Measurements from ENCODE around the gene CETN2. TPM values are rescaled to one million over a fixed set of nuclear protein-coding genes. Genes with fewer than 3 reads are reported as not detected.

CETN2 gene
- total and polyA plus RNA-seq, 7 donors = 22.7 to 56.4 (median 44.3) TPM

- no peak for DNase-seq
- no peaks in the 10 kb centered on the region for H3K27me3 ChIP-seq
- H3K27ac ChIP-seq = no peak overlapping the region
- H3K4me1 ChIP-seq = no peaks in the 10 kb centered on the region
- no peaks in the 10 kb centered on the region for H3K9me3 ChIP-seq
- TF ChIP-seq POLR2A (IDR thresholded peaks at IDR 0.05) = no peak
- TF ChIP-seq POLR2AphosphoS5 (IDR thresholded peaks at IDR 0.05) = no peak
- WGBS, 2 donors = 79 to 88% methylated on average over 5 of the region's 5 CpGs
- H3K4me3 ChIP-seq = no peak overlapping the region
- intact Hi-C loops (cut with DNase I) = no loop called here
- no peaks in the 10 kb centered on the region for H3K36me3 ChIP-seq
These were observed 12.2 kb downstream of the CETN2 start for GRCh38 chrX:152818356-152818755.

DNA sequence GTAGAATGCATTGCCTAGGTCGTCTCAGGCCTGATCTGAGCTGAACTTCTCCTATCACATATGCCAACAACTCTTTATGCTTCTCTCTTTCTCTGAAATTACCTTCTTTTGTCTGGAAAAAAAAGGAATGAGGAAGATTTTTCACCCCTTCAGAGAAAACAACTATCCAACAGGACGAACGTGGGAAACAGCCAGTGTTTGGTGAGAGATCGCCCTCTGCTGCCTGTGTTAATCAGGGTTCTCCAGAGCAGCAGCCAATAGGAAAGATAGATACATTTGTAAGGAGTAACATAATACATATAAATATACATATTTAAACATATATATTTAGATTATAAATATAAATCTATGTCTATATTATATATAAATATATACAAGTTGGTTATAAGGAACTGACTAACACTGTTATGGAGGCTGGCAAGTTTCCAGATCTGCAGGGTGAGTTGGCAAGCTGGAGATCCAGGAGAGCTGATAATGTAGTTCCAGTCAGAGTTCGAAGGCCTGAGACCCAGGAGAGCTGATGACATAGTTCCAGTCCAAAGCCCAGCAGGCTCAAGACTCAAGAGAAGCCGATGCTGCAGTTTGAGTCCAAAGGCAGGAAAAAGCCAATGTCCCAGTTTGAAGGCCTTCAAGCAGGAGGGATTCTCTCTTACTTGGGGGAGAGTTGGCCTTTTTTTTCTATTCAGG lies 13.3 kb downstream of the CETN2 start:
- Histone ChIP-seq H3K36me3 (no peaks in the 10 kb centered on the region), H3K27me3 (no peaks in the 10 kb centered on the region), H3K27ac (no peak overlapping the region), H3K4me1 (peaks cover 0 to 2% (median 0%) of the 10 kb centered on the region in 4 donors), H3K4me3 (no peak overlapping the region), H3K9me3 (no peaks in the 10 kb centered on the region)
- no peak for DNase-seq
- 12 to 39% methylated on average over 6 of the region's 6 CpGs for WGBS, 2 donors
- TF ChIP-seq, protein P1, sequence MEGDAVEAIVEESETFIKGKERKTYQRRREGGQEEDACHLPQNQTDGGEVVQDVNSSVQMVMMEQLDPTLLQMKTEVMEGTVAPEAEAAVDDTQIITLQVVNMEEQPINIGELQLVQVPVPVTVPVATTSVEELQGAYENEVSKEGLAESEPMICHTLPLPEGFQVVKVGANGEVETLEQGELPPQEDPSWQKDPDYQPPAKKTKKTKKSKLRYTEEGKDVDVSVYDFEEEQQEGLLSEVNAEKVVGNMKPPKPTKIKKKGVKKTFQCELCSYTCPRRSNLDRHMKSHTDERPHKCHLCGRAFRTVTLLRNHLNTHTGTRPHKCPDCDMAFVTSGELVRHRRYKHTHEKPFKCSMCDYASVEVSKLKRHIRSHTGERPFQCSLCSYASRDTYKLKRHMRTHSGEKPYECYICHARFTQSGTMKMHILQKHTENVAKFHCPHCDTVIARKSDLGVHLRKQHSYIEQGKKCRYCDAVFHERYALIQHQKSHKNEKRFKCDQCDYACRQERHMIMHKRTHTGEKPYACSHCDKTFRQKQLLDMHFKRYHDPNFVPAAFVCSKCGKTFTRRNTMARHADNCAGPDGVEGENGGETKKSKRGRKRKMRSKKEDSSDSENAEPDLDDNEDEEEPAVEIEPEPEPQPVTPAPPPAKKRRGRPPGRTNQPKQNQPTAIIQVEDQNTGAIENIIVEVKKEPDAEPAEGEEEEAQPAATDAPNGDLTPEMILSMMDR (IDR thresholded peaks at IDR 0.05) = peak in 1 of 4 experiments; percentile 11
- no peak for TF ChIP-seq POLR2AphosphoS5 (IDR thresholded peaks at IDR 0.05)
- intact Hi-C loops (cut with DNase I) = no loop called here

DNA sequence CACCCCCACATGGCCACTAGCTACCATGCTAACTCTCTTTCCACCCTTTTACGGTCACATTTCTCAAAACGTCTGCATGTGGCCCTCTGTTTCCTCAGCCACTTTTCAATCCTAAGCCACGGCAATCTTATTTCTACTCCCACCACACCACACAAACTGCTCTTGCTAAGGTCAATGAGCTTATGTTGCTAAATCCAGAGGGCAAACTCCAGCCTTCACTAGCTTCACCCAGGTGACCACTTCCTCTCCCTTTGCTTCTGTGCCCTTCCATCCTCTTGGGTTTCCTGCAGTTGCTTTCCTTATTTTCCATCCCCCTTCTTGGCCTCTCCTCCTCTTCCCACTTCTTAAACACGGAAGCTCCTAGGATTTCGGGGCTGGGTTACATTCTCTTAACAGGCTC lies 16.5 kb downstream of the CETN2 start:
- Histone ChIP-seq H3K4me3 (no peak overlapping the region), H3K36me3 (no peaks in the 10 kb centered on the region), H3K27me3 (no peaks in the 10 kb centered on the region), H3K4me1 (peaks cover 0 to 2% (median 0%) of the 10 kb centered on the region in 4 donors), H3K9me3 (no peaks in the 10 kb centered on the region), H3K27ac (no peak overlapping the region)
- 58 to 80% methylated on average over 5 of the region's 5 CpGs for WGBS, 2 donors
- TF ChIP-seq, protein P1 (IDR thresholded peaks at IDR 0.05) = no peak
- TF ChIP-seq POLR2A (IDR thresholded peaks at IDR 0.05) = no peak
- no peak for TF ChIP-seq POLR2AphosphoS5 (IDR thresholded peaks at IDR 0.05)
- TF ChIP-seq EP300 (IDR thresholded peaks at IDR 0.05) = no peak
- intact Hi-C loops (cut with DNase I) = no loop called here
- no peak for DNase-seq

GRCh38 chrX:152813206-152813605 lies 17.4 kb downstream of the CETN2 start:
- Histone ChIP-seq H3K27ac (no peak overlapping the region), H3K27me3 (no peaks in the 10 kb centered on the region), H3K9me3 (no peaks in the 10 kb centered on the region), H3K36me3 (no peaks in the 10 kb centered on the region), H3K4me3 (no peak overlapping the region), H3K4me1 (peaks cover 0 to 2% (median 0%) of the 10 kb centered on the region in 4 donors)
- intact Hi-C loops (cut with DNase I) = no loop called here
- no peak for DNase-seq
- WGBS, 2 donors = 3 to 18% methylated on average over 5 of the region's 5 CpGs
- TF ChIP-seq EP300 (IDR thresholded peaks at IDR 0.05) = no peak
- TF ChIP-seq POLR2A (IDR thresholded peaks at IDR 0.05) = no peak
- TF ChIP-seq POLR2AphosphoS5 (IDR thresholded peaks at IDR 0.05) = no peak
- TF ChIP-seq, protein P1 (IDR thresholded peaks at IDR 0.05) = no peak

DNA sequence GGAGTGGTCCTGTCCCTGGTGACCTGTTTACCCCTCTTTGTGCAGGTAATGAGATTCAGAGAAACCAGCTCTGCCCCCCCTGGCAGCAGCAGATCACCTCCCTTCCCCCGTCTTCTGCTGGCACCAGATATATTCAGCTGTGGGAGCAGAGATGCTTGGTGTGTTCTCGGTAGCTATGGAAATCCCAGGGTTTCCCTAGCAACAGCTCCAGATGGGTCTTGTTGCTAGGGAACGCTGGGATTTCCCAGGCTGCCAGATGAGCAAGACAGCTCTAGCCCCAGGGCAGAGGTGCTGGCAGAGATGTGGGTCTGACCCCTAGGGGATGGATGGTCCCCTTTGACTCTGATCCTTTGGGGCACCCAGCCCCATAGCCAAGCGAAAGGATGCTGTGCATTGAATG lies 20.2 kb downstream of the CETN2 start:
- no peaks in the 10 kb centered on the region for H3K36me3 ChIP-seq
- no peaks in the 10 kb centered on the region for H3K9me3 ChIP-seq
- H3K27me3 ChIP-seq = no peaks in the 10 kb centered on the region
- 69 to 73% methylated on average over 4 of the region's 4 CpGs for WGBS, 2 donors
- no peak overlapping the region for H3K27ac ChIP-seq
- DNase-seq = no peak
- no peak overlapping the region for H3K4me3 ChIP-seq
- peaks cover 0 to 2% (median 0%) of the 10 kb centered on the region in 4 donors for H3K4me1 ChIP-seq
- TF ChIP-seq EP300 (IDR thresholded peaks at IDR 0.05) (no peak), POLR2AphosphoS5 (IDR thresholded peaks at IDR 0.05) (no peak), POLR2A (IDR thresholded peaks at IDR 0.05) (no peak)
- TF ChIP-seq, protein P1 (IDR thresholded peaks at IDR 0.05) = no peak
- intact Hi-C loops (cut with DNase I) = no loop called here

Measured in sigmoid colon (tissue), 7 donors.